ENCODE measurements around the gene ISCA2. TPM values are rescaled to one million over a fixed set of nuclear protein-coding genes. Genes with fewer than 3 reads are reported as not detected.
A peak's percentile ranks its signal among the peaks of the same experiment; 100 is the strongest.

ISCA2 gene
- total RNA-seq, 1 donor from 2014 or later: 10.7 TPM

DNA sequence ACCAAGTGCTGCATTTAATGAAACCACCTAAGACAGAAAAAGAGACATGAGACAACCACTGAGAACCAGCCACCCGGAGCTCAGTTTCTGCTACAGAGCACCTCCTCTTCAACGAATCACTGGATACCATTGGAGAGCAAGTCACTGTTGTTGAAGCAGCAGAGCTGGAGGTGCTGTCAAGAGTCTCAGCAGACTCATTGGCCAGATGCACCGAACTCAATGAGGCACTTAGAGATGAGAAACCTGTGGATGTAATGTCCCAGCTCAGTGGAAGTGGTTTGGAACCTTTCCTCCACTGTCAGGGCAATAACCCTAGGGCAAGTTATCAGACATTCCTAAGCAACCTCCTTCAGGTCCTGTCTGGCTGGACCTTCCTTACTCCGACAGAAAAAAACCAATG, 13.5 kb upstream of the ISCA2 start:
- DNase-seq (ENCODE audit: extremely low read depth, low read depth, low spot score): no peak

DNA sequence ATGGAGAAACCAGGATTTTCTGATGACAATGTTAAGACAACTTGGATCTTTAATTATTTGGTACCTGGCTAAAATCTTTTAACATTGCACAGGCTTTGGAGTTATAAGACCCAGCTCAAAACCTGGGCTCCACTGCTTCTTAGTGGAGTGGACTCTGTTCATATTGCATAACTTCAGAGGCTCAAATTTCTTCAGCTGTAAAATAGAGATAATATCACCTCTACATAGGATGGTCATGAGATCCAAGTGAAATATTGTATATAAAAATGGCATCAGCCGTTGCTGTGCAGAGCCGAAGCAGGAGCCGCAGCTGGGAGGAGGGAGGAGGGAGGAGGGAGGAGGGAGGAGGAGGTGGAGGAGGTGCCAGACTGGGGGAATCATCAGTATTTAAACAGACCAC, 11.0 kb upstream of the ISCA2 start:
- DNase-seq (ENCODE audit: extremely low read depth, low read depth, low spot score): no peak

DNA sequence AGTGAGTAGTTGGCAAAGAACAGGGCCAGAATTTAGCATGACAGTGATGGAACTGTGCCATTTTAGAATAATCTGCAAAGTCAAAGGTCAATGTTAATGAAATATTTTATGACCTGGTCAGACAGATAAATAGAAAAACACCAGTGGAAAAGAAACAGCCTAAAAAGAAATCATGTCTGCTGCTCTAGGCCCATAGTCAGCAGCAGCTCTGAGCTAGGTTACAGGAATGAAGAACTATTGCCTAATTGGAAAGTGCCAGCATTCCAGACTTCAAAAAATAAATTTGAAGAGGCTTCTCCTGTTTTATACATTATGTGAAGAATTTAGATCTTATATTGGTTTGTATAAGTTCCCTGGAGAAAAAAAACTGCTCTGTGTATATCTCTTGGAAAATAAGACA, 10.2 kb upstream of the ISCA2 start:
- no peak for DNase-seq (ENCODE audit: extremely low read depth, low read depth, low spot score)

DNA sequence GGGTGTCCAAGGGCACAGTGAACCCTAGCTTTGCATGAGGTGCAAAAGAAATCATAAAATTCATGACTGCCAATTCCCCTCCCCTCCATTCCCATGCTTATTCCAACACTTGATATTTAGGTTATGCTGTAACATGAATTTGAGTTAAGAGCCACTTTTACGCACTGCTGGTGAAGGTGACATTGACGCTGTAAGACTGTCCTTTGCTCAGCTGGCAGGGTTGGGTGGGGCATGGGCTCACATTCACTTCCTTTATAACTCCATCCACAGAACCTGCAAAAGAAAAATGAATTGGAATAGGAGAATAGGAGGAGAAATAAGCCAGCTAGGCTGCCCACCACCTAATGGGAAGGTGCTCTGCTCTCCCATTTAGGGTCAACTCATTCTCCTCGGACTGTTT, 7.4 kb upstream of the ISCA2 start:
- DNase-seq (ENCODE audit: extremely low read depth, low read depth, low spot score): no peak

DNA sequence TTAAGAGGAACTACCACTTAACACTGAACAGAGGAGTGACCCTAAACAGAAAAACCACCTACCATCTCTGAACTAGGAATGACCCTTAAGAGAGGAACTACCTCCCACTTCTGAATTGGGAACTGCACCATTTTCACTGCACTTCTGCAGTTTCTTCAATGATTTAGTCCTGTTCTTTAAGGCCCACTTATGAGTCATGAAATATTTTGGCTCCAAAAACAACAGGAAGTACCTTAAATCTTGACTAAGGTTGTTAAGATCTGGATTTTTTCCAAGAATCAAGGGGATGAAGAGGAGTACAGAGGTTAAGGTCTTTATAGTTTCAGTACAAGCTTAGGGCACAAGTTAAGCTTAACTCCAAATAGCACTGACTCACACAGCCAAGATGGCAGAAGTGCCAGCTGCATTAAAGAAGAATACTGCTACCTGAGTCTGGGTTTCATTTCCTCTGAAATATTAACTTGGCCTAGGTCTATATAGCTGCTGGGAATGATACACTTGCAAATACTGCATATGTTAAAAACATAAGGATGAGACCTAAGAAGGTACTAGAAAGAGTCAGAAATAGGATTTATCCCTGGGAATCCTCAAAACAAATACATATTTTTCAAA, 4.7 kb upstream of the ISCA2 start:
- DNase-seq (ENCODE audit: extremely low read depth, low read depth, low spot score): peak; percentile 77

DNA sequence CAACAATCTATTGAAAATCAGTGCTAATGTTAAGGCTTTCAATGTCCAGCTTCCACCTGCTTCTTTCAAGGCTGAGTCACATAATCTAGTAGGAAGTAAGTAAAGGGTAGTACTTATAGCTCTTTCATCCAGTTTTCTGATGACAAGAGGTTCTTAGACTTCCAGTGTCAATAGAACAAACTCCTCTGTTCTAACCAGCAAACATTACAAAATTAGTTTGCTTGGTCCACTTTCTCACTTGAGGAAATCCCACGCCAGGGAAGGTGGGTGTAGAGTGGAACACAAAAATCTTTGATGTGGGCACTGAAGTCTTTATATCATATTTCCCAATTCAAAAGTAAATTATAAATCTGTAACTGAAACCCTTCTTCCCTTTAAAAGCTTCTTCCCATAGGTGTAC, 3.1 kb upstream of the ISCA2 start:
- no peak for DNase-seq (ENCODE audit: extremely low read depth, low read depth, low spot score)

DNA sequence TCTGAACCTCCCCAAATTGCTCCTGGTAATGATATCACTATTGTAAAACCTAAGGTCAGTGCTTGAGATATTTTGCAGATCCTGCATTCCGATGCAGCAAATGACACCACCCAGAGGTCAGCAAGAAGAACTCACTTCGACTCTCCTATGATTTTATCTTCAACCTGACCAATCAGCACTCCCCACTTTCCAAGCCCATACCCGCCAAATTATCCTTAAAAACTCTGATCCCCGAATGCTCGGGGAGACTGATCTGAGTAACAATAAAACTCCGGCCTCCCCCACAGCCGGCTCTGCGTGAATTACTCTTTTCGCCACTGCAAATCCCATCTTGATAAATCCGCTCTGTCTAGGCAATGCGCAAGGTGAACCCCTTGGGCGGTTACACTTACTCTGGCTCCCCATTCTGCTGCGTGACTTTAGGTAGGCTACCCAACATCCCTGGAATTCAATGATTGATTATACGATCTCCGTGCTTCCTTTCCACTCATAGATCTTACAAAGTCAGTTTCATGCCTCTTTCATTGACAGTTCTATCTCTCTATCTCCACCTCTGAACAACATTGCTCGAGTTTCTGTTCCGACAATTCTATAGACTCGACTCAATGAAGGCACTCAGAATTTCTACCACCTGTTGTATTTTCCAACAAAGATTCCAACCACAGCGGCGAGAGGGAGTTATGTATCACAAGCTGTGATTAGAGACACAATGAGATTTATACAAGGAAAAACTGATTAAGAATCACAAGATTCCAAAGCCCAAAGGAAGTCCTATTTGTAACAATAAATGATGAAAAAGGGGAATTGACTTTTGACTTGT, 1.4 kb upstream of the ISCA2 start:
- no peak for DNase-seq (ENCODE audit: extremely low read depth, low read depth, low spot score)

DNA sequence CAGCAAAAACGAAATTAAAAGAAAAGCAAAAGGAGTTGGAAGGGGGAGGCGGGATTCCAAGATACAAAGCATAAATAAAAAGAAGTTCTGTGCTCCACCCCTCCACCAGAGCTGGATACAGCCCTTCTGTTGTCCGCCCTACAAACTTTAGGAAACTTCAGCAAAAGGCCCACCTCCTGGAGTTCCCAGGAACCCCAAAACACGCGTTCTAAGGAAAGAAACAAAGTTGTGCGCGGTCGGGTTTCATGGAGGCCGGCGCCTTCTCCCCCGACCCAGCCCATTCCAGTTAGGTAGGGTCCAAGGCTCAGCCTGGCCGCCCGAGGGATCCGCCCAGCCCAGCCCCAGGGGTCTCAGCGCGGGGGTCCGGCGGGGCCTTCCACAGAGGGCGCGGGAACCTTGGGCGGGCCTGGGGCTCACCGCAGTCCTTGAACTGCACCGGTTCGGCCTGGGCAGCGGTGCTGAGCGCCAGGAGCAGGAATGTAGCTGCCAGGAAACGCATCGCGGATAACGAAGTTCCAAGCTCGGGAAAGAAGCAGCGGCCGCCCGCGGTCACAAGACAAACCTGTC, 706 bp upstream of the ISCA2 start, which contains the start of gene NPC2:
Gene NPC2 (minus strand): TSS at position 530 of the 567 bp plus-strand sequence. CDS start 31 bp downstream, at position 499.
- no peak for DNase-seq (ENCODE audit: extremely low read depth, low read depth, low spot score)

DNA sequence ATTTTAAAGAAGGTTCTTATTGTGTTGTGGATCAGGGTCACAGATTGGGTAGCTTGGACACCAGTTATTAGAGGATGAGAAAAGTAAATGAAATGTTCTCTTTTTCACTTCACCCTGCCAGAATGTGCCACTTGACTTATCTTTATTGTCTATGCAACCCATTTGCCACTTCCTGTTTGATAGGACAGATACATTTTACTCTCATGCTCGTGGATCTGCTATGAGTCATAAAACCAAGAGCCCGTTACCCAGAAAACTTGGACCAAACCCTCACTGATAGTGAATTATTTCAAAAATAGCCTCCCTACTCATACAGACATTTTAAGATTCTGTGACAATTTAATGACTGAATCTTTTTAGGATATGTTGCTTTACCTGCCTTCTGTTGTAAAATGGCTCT, 1.8 kb downstream of the ISCA2 start:
- DNase-seq (ENCODE audit: extremely low read depth, low read depth, low spot score): no peak

DNA sequence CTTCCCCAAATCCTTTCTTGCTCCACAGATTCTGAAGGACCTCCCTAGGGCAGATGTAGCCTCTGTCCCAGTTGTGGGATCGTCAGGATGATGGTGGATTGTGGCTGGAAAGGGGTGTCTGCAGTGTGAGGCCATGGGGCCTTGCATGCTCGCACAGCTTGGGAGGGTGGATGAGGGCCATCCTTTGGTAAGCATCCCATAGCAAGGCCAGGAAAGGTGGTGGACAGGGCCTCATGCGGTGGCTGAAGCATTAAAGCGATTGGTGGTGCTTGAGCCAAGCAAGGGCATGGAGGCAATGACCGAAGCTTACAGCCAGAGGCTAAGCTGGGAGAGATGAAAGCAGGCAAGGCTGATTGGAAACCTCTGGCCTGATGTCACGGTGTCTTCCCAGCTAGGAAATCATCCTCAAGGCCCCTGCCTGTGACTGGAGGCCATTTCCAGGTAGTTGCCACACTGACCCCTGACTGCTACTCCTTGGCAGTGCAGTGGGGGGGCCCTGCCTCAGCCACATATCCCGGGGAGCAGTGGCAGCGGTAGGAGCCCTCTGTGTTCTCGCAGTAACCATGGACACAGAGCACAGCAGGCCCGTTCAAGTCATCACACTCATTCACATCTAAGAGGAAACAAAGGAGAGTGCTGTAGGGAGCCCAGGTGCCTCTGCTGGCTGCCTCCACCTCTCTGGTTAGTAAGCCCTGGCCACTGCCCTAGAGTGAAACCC, 7.0 kb downstream of the ISCA2 start:
- no peak for DNase-seq (ENCODE audit: extremely low read depth, low read depth, low spot score)

DNA sequence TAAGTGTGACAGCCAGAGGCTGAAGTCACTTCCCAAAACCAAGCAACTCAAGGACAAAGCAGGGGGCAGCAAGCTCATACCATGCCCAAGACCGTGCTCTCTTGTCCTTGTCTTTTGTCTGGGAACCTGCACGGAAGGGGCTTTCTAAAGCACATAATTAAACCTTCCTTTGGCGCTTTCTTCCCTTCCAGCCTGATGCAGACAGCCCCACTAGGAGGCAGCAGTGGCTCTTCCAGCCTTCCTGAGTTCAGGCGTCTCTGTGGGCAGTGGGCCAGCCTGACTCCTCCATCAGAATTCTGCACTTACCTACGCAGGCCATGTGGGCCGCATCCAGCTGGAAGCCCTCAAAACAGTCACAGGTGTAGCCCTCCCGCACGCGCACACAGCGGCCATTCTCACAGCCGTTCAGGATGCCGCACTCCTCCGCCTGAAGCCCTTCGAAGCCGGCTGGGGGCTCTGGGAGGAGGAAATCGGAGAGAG, 7.6 kb downstream of the ISCA2 start:
- no peak for DNase-seq (ENCODE audit: extremely low read depth, low read depth, low spot score)

DNA sequence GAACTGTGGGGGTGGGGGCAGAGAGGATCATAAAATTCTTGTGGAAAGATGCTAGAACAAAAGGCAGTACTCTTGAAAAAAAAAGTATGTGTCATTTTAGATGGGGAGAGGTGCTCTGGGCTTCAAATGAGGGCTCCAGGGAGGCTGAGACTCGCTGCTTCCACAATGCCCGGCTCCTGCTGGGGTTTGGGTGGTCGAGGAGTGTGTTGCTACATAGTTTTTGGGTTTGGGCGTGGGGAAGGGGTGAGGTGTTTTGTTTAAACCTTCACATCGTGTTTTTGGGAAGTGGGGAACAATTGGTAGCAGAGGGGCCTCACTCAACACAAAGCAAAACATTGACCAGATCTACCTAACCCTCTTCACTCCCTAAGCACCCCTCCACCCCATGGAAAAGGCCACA, 8.1 kb downstream of the ISCA2 start:
- no peak for DNase-seq (ENCODE audit: extremely low read depth, low read depth, low spot score)

DNA sequence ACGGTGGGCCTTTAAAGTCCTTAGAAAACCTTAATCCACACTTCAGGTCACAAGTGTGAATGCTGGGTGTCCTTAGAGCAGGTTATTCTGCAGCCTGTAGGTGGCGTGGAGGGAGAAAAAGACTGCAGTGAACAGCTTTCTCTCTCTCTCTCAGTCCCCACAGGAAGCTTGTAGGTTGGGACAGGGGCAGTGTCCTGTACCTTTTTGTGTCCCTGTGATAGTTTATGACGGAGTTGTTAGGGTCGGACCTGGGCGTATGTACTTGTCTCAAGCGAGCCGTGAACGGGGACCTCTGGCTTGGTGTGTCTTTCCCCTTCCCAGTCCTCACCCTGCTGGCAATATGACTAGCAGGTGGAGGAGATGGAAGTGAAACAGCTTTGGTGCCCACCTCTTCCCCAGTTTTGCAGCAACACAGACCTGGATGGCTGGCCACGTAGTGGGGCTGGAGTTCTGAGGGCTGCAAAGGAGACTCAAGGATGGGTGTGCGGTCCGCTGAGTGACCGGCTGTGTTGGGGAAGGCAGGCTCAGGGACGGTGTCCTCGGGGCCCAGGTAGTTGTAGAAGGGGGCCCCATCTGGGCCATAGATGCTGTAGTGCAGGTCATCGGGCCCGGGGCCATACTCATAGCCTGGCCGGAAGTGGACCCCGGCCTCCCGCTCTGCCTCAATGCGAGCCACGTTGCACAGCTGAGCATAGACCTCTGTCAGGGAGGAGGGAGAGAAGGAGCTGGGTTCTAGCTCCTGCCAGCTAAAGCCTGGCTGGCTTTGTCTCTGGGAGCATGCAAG, 8.9 kb downstream of the ISCA2 start:
- no peak for DNase-seq (ENCODE audit: extremely low read depth, low read depth, low spot score)

DNA sequence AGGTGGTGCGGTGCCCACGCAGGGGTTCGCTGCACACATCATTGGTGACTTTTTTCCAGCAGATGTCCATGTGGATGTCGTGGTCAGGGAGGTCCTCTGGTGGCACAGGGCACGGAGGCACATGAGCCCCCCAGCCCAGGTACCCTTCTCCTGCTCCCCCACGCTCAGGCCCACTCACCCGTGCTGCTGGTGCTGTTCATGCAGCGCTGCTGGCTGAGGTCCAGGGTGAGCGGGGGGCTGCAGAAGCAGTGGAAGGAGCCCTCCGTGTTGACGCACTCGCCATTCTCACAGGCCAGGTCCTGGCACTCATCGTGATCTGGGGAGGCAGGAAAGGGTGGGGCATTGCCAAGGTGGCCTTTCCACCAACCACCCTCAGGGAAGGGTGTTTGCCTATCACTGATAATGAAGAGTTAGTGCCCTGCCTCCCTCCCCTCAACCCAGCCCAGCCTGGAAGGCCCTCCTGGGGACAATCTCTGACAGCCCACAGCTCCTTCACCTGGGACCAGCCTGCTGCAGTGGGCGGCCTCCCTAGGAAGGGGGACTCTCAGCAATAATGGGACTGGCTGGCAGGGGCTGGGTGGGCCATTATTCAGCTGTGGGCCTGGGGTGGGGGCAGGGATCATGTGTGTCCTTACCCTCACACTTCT, 9.8 kb downstream of the ISCA2 start:
- DNase-seq (ENCODE audit: extremely low read depth, low read depth, low spot score): no peak

DNA sequence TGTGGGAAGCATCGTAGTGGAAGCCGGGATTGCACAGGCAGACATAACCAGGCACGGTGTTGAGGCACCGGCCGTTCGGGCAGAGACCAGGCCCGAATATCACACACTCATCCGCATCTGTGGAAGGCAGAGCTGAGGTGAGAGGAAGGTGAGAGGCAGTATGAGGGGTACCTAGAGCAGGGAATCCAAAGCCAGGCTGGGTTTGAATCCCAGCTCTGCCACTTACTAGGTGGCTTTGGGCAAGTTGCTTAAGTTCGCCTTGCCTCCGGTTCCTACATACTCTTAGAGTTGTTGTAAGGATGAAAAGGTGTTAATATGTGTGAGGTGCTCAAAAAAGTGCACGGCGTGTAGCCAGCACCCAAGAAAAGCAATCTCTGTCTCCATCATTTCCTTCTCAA, 10.4 kb downstream of the ISCA2 start:
- DNase-seq (ENCODE audit: extremely low read depth, low read depth, low spot score): no peak

DNA sequence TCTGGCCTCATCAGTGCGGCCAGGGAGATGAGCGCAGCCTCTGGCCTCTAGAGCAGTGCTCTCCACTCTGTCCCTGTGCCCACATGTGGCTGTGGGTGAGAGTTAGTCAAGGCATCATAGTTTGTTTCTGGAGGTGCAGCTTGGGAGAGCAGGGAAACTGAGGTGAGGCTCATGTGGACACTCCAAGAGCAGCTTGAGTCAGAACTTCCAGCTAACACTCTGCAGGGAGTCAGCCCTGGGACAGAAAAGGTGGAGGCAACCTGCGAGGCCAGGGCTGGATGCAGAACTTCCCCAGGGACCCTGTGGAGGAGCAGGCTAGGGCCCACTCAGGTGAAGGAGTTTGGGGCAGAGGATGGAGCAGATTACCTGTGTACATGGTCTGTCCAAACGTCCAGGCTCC, 10.8 kb downstream of the ISCA2 start:
- DNase-seq (ENCODE audit: extremely low read depth, low read depth, low spot score): no peak

DNA sequence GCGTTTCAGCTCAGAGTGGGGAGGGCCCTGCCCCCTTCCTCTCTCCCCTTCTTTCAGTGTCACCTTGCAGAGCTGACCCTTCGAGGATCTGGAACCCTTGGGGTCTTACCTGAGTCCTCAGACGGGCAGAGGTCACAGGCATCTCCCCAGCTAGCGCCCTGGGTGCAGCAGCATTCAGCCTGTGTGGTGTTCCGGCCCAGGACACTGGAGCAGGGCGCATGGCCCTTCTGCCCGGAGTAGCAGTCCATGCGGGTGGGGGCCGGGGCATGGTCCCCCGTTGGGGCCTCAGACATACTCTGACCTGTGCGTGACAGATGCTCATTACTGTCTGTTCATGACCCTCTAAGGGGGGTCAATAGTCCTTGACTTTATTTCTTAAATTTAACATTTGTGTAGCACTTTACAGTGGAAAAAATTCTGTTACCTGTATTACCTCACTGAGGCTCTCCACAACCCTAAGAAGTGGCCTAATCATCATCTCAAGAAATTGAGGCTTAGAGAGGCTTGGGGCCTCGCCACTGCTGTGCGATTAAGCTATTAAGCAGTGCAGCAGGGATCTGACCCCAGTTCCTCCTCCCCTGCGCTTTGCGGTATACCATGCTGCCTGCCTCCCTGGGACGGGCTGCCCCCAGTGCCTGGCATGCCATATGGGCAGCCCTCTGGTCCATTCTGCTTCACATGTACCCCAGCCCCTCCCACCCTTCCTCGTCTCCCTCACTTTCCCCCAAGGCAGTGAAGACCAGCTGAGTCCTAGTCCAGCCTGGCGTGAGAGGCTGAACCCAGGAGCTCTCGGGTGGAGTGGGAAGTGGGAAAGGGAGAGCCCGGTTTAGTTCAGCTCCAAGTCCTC, 11.5 kb downstream of the ISCA2 start:
- DNase-seq (ENCODE audit: extremely low read depth, low read depth, low spot score): no peak

DNA sequence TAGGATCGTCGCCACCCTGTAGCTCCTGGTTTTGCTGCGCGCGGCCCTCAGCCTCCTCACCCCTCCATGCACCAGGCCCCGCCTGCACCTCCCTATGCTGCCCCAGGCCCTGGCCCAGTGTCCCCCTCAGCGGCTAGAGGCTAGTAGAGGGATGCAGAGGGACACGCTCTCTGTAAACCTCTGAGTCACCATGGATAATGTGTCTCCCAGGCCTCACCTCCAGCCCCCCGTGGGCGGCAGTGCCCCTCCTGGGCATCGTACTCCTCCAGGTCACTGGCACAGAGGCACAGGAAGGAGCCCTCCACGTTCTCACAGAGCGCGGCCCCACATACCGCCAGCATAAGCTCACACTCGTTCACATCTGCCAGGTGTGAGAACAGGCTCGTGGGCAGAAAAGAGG, 12.3 kb downstream of the ISCA2 start:
- no peak for DNase-seq (ENCODE audit: extremely low read depth, low read depth, low spot score)

DNA sequence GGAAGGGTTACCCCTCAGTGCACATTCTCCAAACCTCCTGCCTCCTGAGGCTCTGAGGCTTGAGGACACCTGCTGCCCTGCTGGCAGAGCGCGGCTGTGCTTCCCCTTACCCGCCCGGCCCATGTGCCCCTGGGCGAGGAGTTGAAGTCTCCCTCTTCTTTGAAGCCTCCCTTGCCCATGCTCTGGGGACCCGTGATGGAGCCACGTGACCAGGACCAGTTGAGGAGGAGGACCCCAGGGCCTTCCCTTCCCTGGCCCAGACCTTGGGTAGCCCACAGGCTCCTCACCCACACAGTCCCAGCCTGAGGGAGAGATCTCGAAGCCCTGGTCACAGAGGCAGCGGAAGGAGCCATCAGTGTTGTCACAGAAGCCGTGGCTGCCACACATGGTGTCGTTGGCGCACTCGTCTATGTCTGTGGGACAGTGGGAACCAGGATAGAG, 12.9 kb downstream of the ISCA2 start:
- DNase-seq (ENCODE audit: extremely low read depth, low read depth, low spot score): no peak
